Activated T-cell treated with anti-CD3 and anti-CD28 coated beads, Interleukin-2, amount 50 U/mL, for 4 hours (primary cell): ENCODE measurements around the gene SMPD3. TPM values are rescaled to one million over a fixed set of nuclear protein-coding genes. Genes with fewer than 3 reads are reported as not detected.
A peak's percentile ranks its signal among the peaks of the same experiment; 100 is the strongest.

Source experiments
- ATAC-seq, 2 donors: fragments of 200-7000 bp; cut with Tn5 transposase; one replicate each; pipeline ENCODE4 v1.10.0; 2021
- DNase-seq: peaks from one replicate; pipeline ENCODE4 v3.0.0-alpha.2; 2020
- H3K27me3 Mint-ChIP-seq: one replicate; pipeline ENCODE4 v1.8.0; 2021; ENCODE audit warnings: low read depth, mixed read lengths
- H3K36me3 Mint-ChIP-seq: one replicate; pipeline ENCODE4 v1.8.0; 2022; ENCODE audit warnings: mixed read lengths; ENCODE audit not compliant: insufficient read depth
- H3K4me1 Mint-ChIP-seq: one replicate; pipeline ENCODE4 v1.8.0; 2021; ENCODE audit warnings: low read depth, mixed read lengths
- H3K4me3 Mint-ChIP-seq: one replicate; pipeline ENCODE4 v1.8.0; 2021; ENCODE audit warnings: mild to moderate bottlenecking, moderate library complexity, mixed read lengths
- H3K9me3 Mint-ChIP-seq: one replicate; pipeline ENCODE4 v1.8.0; 2021; ENCODE audit warnings: mixed read lengths
- total RNA-seq, 3 donors: library from RNA; stranded (reverse); gene quantifications; one replicate each; pipeline ENCODE4 v1.2.1, GENCODE V29; 2021

SMPD3 gene
- total RNA-seq, 3 donors from 2014 or later: 0.24 to 0.71 (median 0.40) TPM

- no peak for ATAC-seq
- H3K27me3 Mint-ChIP-seq: no peaks in the 10 kb centered on the region
- DNase-seq: no peak
- H3K36me3 Mint-ChIP-seq: no peaks in the 10 kb centered on the region
- H3K4me3 Mint-ChIP-seq: no peak overlapping the region
- H3K9me3 Mint-ChIP-seq: no peaks in the 10 kb centered on the region
- peaks cover 24% of the 10 kb centered on the region for H3K4me1 Mint-ChIP-seq
These were observed 36.2 kb downstream of the SMPD3 start for GRCh38 chr16:68412061-68412460.

GRCh38 chr16:68411086-68411485 is 37.2 kb downstream of the SMPD3 start:
- Mint-ChIP-seq H3K9me3 (no peaks in the 10 kb centered on the region), H3K27me3 (no peaks in the 10 kb centered on the region), H3K4me1 (peaks cover 15% of the 10 kb centered on the region), H3K4me3 (no peak overlapping the region), H3K36me3 (no peaks in the 10 kb centered on the region)
- no peak for DNase-seq
- no peak for ATAC-seq

GRCh38 chr16:68408967-68409366 is 39.3 kb downstream of the SMPD3 start:
- DNase-seq (no peak), ATAC-seq (no peak)
- Mint-ChIP-seq H3K4me1 (peaks cover 4% of the 10 kb centered on the region), H3K9me3 (no peaks in the 10 kb centered on the region), H3K27me3 (no peaks in the 10 kb centered on the region), H3K4me3 (no peak overlapping the region), H3K36me3 (no peaks in the 10 kb centered on the region)

- no peak overlapping the region for H3K4me3 Mint-ChIP-seq
- H3K36me3 Mint-ChIP-seq: no peaks in the 10 kb centered on the region
- peaks cover 4% of the 10 kb centered on the region for H3K4me1 Mint-ChIP-seq
- DNase-seq (no peak), ATAC-seq (no peak)
- H3K27me3 Mint-ChIP-seq: no peaks in the 10 kb centered on the region
- H3K9me3 Mint-ChIP-seq: no peaks in the 10 kb centered on the region
These were observed 39.9 kb downstream of the SMPD3 start for GRCh38 chr16:68408428-68408827.

DNA sequence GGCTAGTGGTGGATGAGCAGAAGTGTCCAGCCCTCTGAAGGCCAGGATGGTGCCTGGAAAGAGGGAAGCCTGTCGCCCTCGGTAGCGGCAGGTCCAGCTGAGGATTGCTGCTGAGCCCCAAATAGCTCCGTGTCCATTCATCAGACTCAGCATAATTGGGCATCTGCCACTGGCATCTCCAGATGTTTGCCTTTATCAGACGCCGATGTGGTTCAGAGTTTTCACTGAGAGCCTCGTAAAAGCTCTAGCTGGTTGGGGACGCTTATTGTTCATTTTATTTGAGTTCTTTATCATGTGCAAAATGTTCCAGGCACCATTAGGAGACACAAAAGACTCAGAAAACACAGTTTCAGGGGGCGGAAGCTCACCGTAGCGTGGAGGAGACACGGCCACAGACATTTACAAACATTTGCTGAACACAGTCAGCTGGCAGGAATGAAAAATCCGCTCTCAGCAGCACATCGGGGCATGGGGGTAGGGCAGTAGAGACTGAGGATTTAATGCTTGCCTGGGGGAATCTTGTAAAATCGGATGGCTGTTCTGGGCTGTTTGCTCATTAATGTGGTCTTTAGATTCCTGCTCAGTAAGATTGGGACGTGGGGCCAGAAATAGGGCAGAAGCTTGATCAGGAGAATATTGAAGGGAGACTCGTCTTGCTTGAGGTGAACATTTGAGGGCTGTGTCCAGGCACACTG is 41.7 kb downstream of the SMPD3 start:
- H3K9me3 Mint-ChIP-seq: no peaks in the 10 kb centered on the region
- ATAC-seq (no peak), DNase-seq (no peak)
- H3K4me3 Mint-ChIP-seq: no peak overlapping the region
- H3K27me3 Mint-ChIP-seq: no peaks in the 10 kb centered on the region
- peaks cover 7% of the 10 kb centered on the region for H3K4me1 Mint-ChIP-seq
- no peaks in the 10 kb centered on the region for H3K36me3 Mint-ChIP-seq

DNA sequence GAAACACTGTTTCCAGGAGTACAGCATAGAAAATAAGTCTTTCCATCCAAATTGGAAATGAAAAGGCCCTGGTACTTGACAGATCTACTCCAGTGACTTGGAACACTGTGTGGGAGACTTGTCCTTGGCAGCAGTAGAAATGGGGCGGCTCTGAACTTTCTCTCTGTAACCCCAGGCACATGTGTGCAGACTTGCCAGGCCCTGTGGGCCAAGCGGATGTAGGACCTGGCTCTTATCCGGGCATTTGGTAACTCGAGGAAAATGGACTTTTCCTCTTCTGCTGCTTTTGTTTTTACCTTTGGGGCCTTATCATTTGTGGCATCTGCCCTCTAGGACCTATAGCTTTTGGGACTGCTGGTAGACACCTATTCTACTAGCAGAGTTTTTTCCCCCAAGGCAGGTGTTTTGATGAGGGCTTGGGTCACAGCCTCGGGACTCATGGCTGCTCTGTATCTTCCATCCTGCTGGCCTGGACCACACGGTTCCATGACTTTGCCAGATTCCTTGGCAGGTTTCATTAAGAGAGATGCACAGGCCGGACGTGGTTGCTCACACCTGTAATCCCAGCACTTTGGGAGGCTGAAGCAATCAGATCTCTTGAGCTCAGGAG is 43.5 kb downstream of the SMPD3 start:
- Mint-ChIP-seq H3K4me3 (no peak overlapping the region), H3K36me3 (no peaks in the 10 kb centered on the region), H3K9me3 (no peaks in the 10 kb centered on the region), H3K4me1 (peaks cover 16% of the 10 kb centered on the region), H3K27me3 (no peaks in the 10 kb centered on the region)
- DNase-seq (no peak), ATAC-seq (no peak)

DNA sequence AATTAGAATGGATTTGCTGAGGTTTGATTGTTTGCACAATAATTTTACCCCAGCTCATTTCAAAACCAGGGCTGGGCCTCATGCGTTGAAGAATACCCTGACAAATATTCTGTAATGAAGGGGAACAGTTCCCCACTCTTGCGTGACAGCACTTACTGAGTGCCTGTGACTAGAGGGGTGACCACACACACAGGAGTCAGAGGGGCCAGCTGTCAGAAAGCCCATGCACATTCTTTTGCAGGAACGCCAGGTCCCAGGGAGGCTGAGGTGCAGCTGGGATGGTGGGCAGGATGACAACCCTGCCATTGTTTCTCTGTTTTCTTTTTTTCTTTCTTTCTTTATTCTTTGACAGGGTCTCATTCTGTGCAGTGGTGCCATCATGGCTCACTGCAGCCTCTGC is 44.6 kb downstream of the SMPD3 start:
- Mint-ChIP-seq H3K36me3 (no peaks in the 10 kb centered on the region), H3K9me3 (no peaks in the 10 kb centered on the region)

DNA sequence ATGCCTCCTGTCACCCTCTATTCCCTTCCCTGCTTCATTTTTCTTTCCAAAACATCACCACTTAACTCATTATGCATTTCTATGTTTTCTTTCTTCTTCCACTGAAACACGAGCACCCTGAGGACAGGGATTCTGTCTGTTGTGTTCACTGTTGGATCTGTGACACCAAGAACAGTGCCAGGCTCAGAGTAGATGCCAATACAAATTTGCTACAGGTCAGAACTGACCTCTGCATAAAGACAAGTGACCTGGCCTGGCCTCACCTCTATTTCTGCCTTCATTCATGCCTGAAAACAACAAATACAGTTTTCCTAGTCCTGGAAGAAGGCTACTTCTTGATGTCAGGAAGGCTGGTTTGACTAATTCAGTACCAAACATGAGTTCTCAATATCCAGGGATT is 45.1 kb downstream of the SMPD3 start:
- no peak for ATAC-seq
- H3K4me1 Mint-ChIP-seq: peaks cover 17% of the 10 kb centered on the region

More for the DNA sequence above, 44.6 kb downstream of the SMPD3 start:
- ATAC-seq (no peak), DNase-seq (no peak)
- Mint-ChIP-seq H3K4me3 (no peak overlapping the region), H3K4me1 (peaks cover 17% of the 10 kb centered on the region), H3K27me3 (no peaks in the 10 kb centered on the region)

DNA sequence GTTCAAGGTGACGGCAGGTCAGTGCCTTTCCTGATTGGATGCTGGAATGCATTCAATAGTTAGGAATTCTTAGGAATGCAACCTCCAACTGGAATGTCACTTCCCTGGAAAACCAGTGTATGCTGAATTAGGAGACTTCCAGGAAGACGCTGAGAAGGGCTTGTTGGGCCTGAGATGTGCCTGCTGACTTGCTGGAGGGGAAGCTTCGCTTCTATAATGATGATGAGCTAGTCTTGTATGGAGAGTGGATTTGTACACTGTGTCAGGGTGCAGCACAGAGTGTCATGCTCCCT is 45.6 kb downstream of the SMPD3 start:
- Mint-ChIP-seq H3K4me1 (peaks cover 17% of the 10 kb centered on the region), H3K27me3 (no peaks in the 10 kb centered on the region), H3K4me3 (no peak overlapping the region), H3K9me3 (no peaks in the 10 kb centered on the region), H3K36me3 (no peaks in the 10 kb centered on the region)
- ATAC-seq (no peak), DNase-seq (no peak)

More for the DNA sequence above, 45.1 kb downstream of the SMPD3 start:
- no peaks in the 10 kb centered on the region for H3K9me3 Mint-ChIP-seq
- H3K27me3 Mint-ChIP-seq: no peaks in the 10 kb centered on the region
- no peak overlapping the region for H3K4me3 Mint-ChIP-seq
- no peaks in the 10 kb centered on the region for H3K36me3 Mint-ChIP-seq
- no peak for DNase-seq

DNA sequence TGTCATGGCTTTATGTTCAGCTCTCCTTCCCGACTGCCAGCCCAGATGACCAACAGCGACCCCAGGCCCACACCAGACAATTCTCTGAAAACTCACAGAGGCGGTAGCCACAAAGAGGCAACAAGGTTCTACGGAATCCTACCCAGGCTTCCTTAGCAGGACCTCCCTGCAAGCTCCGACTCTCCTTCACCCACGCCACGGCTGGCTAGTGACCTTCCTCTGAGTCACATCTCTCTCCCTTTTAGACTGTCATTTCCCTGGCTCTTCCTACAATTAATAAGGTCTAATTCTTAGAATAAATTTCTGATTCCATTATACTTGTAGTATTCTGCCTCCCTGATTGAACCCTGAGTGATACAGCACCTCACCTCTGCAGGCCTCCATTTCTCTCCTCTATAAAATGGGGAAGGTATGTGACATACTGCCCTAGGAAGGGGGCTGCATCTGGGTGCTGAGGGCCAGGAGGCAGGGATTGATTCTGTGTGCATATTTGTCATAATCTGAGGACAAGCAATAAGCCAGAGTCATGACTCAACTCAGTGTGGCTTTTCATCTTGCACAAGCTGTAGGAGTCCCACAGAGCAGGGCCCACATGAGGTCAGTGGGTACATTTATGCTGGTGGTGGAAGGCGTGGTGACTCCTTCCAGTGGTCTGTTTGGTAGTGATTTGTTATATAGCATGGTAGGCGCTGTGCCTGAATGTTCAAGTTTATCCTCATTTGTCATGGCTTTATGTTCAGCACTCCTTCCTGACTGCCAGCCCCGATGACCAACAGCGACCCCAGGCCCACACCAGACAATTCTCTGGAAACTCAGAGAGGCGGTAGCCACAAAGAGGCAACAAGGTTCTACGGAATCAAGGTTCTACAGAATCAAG is 46.2 kb downstream of the SMPD3 start:
- H3K9me3 Mint-ChIP-seq: no peaks in the 10 kb centered on the region
- H3K36me3 Mint-ChIP-seq: no peaks in the 10 kb centered on the region
- DNase-seq (no peak), ATAC-seq (peak; percentile 40 to 48)
- H3K4me3 Mint-ChIP-seq: no peak overlapping the region
- peaks cover 20% of the 10 kb centered on the region for H3K4me1 Mint-ChIP-seq
- no peaks in the 10 kb centered on the region for H3K27me3 Mint-ChIP-seq

DNA sequence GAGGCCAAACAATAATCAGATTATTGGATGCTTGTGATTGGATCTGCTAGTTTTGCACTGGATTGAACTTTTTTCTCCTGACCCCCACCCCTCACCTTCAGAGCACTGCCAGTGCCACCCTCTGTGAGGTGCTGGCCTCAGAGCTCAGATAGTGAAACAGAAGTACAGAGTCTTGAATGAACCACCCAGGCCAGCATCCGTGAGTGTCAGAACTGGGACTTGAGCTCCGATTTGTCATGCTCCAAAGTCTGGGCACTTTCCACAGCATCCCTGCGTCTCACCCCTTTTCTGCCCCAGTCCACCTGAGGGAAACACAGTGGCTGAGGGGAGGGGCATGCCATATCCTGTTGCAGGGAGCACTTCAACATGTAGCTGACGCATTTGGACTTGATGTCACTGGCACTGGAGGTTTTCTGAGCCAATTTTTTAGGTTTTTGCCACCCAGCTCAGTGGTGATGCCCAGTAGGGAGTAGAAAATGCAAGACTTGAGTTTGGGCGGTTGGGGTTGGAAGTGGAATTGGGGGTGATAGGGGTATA is 47.3 kb downstream of the SMPD3 start:
- peak; percentile 11 to 18 for ATAC-seq

GRCh38 chr16:68400083-68400923 is 48.0 kb downstream of the SMPD3 start:
- Mint-ChIP-seq H3K36me3 (no peaks in the 10 kb centered on the region), H3K27me3 (no peaks in the 10 kb centered on the region), H3K4me1 (peaks cover 26% of the 10 kb centered on the region), H3K4me3 (no peak overlapping the region), H3K9me3 (no peaks in the 10 kb centered on the region)
- DNase-seq (no peak), ATAC-seq (peak; percentile 51 to 65)

More for the DNA sequence above, 47.3 kb downstream of the SMPD3 start:
- Mint-ChIP-seq H3K9me3 (no peaks in the 10 kb centered on the region), H3K4me3 (no peak overlapping the region), H3K4me1 (peaks cover 26% of the 10 kb centered on the region), H3K27me3 (no peaks in the 10 kb centered on the region), H3K36me3 (no peaks in the 10 kb centered on the region)
- DNase-seq: no peak

DNA sequence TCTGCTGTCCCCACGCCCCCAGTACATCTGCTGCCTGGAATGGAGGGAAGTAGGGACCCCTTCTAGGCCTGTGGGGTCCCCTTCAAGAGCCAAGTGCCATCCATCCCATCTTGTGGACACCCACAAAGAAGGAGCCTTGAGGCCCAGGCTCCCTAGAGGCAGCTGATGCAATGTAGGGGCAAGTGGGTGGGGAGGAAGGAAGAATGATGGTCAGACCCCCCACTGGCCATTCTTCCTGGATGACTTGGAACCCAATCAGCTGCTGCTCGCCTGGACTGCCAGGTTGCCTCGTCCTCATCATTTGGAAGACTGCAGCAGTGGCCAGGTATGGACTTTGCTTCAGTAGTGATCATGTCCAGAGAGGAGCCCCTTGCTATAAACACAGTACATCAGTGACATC is 48.9 kb downstream of the SMPD3 start:
- H3K27me3 Mint-ChIP-seq: no peaks in the 10 kb centered on the region
- no peaks in the 10 kb centered on the region for H3K36me3 Mint-ChIP-seq
- peaks cover 26% of the 10 kb centered on the region for H3K4me1 Mint-ChIP-seq
- ATAC-seq: no peak
- no peak for DNase-seq
- H3K4me3 Mint-ChIP-seq: no peak overlapping the region
- no peaks in the 10 kb centered on the region for H3K9me3 Mint-ChIP-seq

GRCh38 chr16:68397710-68398201 is 50.6 kb downstream of the SMPD3 start:
- no peak for DNase-seq
- Mint-ChIP-seq H3K36me3 (no peaks in the 10 kb centered on the region), H3K9me3 (no peaks in the 10 kb centered on the region), H3K27me3 (no peaks in the 10 kb centered on the region), H3K4me1 (peaks cover 26% of the 10 kb centered on the region), H3K4me3 (no peak overlapping the region)
- ATAC-seq: no peak
